ENCODE results near the gene LRRIQ3.
"Not testable (repeated sequence)": the region's sequence is repeated elsewhere in the genome, so short reads cannot be mapped to it uniquely, and the experiment has no call there.

Gene LRRIQ3

GRCh38 chr1:74197657-74198552 lies at the start of gene LRRIQ3, which contains the start of gene FPGT:
LRRIQ3 (minus strand) TSS chr1:74198176; CDS start chr1:74183684, 14,492 bp downstream.
FPGT (plus strand) TSS chr1:74198242; CDS start chr1:74198279, 37 bp downstream.
- peak; percentile 94 to 99 for DNase-seq

GRCh38 chr1:74246315-74246714 lies 48.3 kb upstream of the LRRIQ3 start:
- DNase-seq, result no peak

- DNase-seq, result no peak
Measured at GRCh38 chr1:74245168-74245772, 47.3 kb upstream of the LRRIQ3 start.

- no peak for DNase-seq
Measured at GRCh38 chr1:74237787-74238186, 39.8 kb upstream of the LRRIQ3 start.

- DNase-seq, result no peak
Measured at GRCh38 chr1:74237035-74237434, 39.1 kb upstream of the LRRIQ3 start.

GRCh38 chr1:74236440-74236839 lies 38.5 kb upstream of the LRRIQ3 start:
- DNase-seq, result no peak

GRCh38 chr1:74235153-74235552 lies 37.2 kb upstream of the LRRIQ3 start, which contains the start of gene TNNI3K:
TNNI3K (plus strand) TSS chr1:74235387; CDS start chr1:74235452, 65 bp downstream.
- no peak for DNase-seq

GRCh38 chr1:74223453-74223852 lies 25.5 kb upstream of the LRRIQ3 start:
- no peak for DNase-seq

- DNase-seq, result no peak
Measured at GRCh38 chr1:74222701-74223100, 24.7 kb upstream of the LRRIQ3 start.

GRCh38 chr1:74215229-74215628 lies 17.3 kb upstream of the LRRIQ3 start:
- no peak for DNase-seq

- DNase-seq, result no peak
Measured at GRCh38 chr1:74205266-74205665, 7.3 kb upstream of the LRRIQ3 start.

GRCh38 chr1:74199504-74199903 lies 1.5 kb upstream of the LRRIQ3 start:
- DNase-seq, result peak; percentile 73 to 85

- no peak for DNase-seq
Measured at GRCh38 chr1:74197255-74197654, 721 bp downstream of the LRRIQ3 start.

GRCh38 chr1:74195339-74195738 lies 2.6 kb downstream of the LRRIQ3 start:
- no peak for DNase-seq

- DNase-seq, result no peak
Measured at GRCh38 chr1:74193908-74194307, 4.1 kb downstream of the LRRIQ3 start.

GRCh38 chr1:74180490-74180889 lies 17.5 kb downstream of the LRRIQ3 start:
- DNase-seq, result no peak

- DNase-seq, result not testable (repeated sequence)
Measured at GRCh38 chr1:74174423-74174822, 23.6 kb downstream of the LRRIQ3 start.

- DNase-seq, result no peak
Measured at GRCh38 chr1:74162333-74162732, 35.6 kb downstream of the LRRIQ3 start.

GRCh38 chr1:74161497-74161896 lies 36.5 kb downstream of the LRRIQ3 start:
- DNase-seq, result no peak

GRCh38 chr1:74160046-74160445 lies 37.9 kb downstream of the LRRIQ3 start:
- no peak for DNase-seq

- DNase-seq, result no peak
Measured at GRCh38 chr1:74145086-74145485, 52.9 kb downstream of the LRRIQ3 start.

- not testable (repeated sequence) for DNase-seq
Measured at GRCh38 chr1:74117370-74117769, 80.6 kb downstream of the LRRIQ3 start.

GRCh38 chr1:74113333-74113732 lies 84.6 kb downstream of the LRRIQ3 start:
- DNase-seq, result no peak

- no peak for DNase-seq
Measured at GRCh38 chr1:74107394-74107793, 90.6 kb downstream of the LRRIQ3 start.
